ENCODE results near the gene ITSN2. TPM values are rescaled to one million over a fixed set of nuclear protein-coding genes. Genes with fewer than 3 reads are reported as not detected.

ITSN2 gene
- total RNA-seq, 4 donors from 2014 or later, result 107 to 198 (median 116) TPM

GRCh38 chr2:24214880-24215279, 145.5 kb downstream of the ITSN2 start:
- H3K27me3 ChIP-seq, result no peaks in the 10 kb centered on the region
- intact Hi-C loops (cut with DNase I), result no loop called here
- no peaks in the 10 kb centered on the region for H3K4me1 ChIP-seq
- H3K36me3 ChIP-seq, result peaks cover 31 to 72% of the 10 kb centered on the region in 2 donors
- 93 to 96% methylated on average over 3 of the region's 3 CpGs for WGBS, 2 donors
- no peak for DNase-seq
- H3K27ac ChIP-seq, result no peak overlapping the region
- no peak for TF ChIP-seq POLR2A (IDR thresholded peaks at IDR 0.05)
- TF ChIP-seq, protein P1, sequence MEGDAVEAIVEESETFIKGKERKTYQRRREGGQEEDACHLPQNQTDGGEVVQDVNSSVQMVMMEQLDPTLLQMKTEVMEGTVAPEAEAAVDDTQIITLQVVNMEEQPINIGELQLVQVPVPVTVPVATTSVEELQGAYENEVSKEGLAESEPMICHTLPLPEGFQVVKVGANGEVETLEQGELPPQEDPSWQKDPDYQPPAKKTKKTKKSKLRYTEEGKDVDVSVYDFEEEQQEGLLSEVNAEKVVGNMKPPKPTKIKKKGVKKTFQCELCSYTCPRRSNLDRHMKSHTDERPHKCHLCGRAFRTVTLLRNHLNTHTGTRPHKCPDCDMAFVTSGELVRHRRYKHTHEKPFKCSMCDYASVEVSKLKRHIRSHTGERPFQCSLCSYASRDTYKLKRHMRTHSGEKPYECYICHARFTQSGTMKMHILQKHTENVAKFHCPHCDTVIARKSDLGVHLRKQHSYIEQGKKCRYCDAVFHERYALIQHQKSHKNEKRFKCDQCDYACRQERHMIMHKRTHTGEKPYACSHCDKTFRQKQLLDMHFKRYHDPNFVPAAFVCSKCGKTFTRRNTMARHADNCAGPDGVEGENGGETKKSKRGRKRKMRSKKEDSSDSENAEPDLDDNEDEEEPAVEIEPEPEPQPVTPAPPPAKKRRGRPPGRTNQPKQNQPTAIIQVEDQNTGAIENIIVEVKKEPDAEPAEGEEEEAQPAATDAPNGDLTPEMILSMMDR (IDR thresholded peaks at IDR 0.05), result no peak
- H3K4me3 ChIP-seq (replicated peaks in 1 of 3), result no peak overlapping the region
- no peaks in the 10 kb centered on the region for H3K9me3 ChIP-seq

- intact Hi-C loops (cut with DNase I), result no loop called here
- TF ChIP-seq, protein P1 (IDR thresholded peaks at IDR 0.05), result no peak
- Histone ChIP-seq H3K9me3 (no peaks in the 10 kb centered on the region), H3K27ac (no peak overlapping the region), H3K4me3 (replicated peaks in 1 of 3) (no peak overlapping the region), H3K4me1 (no peaks in the 10 kb centered on the region), H3K27me3 (no peaks in the 10 kb centered on the region), H3K36me3 (peaks cover 57 to 78% of the 10 kb centered on the region in 2 donors)
- no peak for DNase-seq
- 84 to 85% methylated on average over 7 of the region's 7 CpGs for WGBS, 2 donors
Observed at GRCh38 chr2:24211408-24211807, 148.9 kb downstream of the ITSN2 start.

- intact Hi-C loops (cut with DNase I), result no loop called here
- Histone ChIP-seq H3K36me3 (peaks cover 56 to 79% of the 10 kb centered on the region in 2 donors), H3K4me1 (no peaks in the 10 kb centered on the region), H3K4me3 (replicated peaks in 1 of 3) (no peak overlapping the region), H3K9me3 (no peaks in the 10 kb centered on the region), H3K27ac (no peak overlapping the region), H3K27me3 (no peaks in the 10 kb centered on the region)
- WGBS, 2 donors, result 87 to 95% methylated on average over 21 of the region's 21 CpGs
- TF ChIP-seq POLR2A (IDR thresholded peaks at IDR 0.05), result no peak
- TF ChIP-seq, protein P1 (IDR thresholded peaks at IDR 0.05), result no peak
- DNase-seq, result no peak
Observed at GRCh38 chr2:24210723-24211122, 149.6 kb downstream of the ITSN2 start.

- Histone ChIP-seq H3K27me3 (no peaks in the 10 kb centered on the region), H3K4me1 (no peaks in the 10 kb centered on the region), H3K27ac (no peak overlapping the region), H3K4me3 (replicated peaks in 1 of 3) (no peak overlapping the region), H3K36me3 (peaks cover 56 to 82% of the 10 kb centered on the region in 2 donors), H3K9me3 (no peaks in the 10 kb centered on the region)
- intact Hi-C loops (cut with DNase I), result no loop called here
- DNase-seq, result no peak
- 97 to 98% methylated on average over 2 of the region's 2 CpGs for WGBS, 2 donors
- TF ChIP-seq, protein P1 (IDR thresholded peaks at IDR 0.05), result no peak
- no peak for TF ChIP-seq POLR2A (IDR thresholded peaks at IDR 0.05)
Observed at GRCh38 chr2:24210106-24210455, 150.3 kb downstream of the ITSN2 start.

GRCh38 chr2:24209389-24210105, 150.8 kb downstream of the ITSN2 start:
- H3K27me3 ChIP-seq, result no peaks in the 10 kb centered on the region
- no peak overlapping the region for H3K4me3 ChIP-seq (replicated peaks in 1 of 3)
- no peak for DNase-seq
- no peaks in the 10 kb centered on the region for H3K9me3 ChIP-seq
- peaks cover 61 to 84% of the 10 kb centered on the region in 2 donors for H3K36me3 ChIP-seq
- intact Hi-C loops (cut with DNase I), result no loop called here
- 84 to 85% methylated on average over 14 to 16 of the region's 17 CpGs for WGBS, 2 donors
- H3K27ac ChIP-seq, result no peak overlapping the region
- TF ChIP-seq, protein P1 (IDR thresholded peaks at IDR 0.05), result no peak
- TF ChIP-seq POLR2A (IDR thresholded peaks at IDR 0.05), result no peak
- no peaks in the 10 kb centered on the region for H3K4me1 ChIP-seq
